Measurements from ENCODE around the gene ZFPL1.
"Not testable (repeated sequence)": the region's sequence is repeated elsewhere in the genome, so short reads cannot be mapped to it uniquely, and the experiment has no call there.

ZFPL1 gene

GRCh38 chr11:65113839-65114238 is 29.8 kb downstream of the ZFPL1 start:
- Histone ChIP-seq H3K36me3 (ENCODE audit: control insufficient read depth, insufficient read depth, low read length) (peaks cover 1% of the 10 kb centered on the region), H3K27ac (ENCODE audit: insufficient read depth, low read depth, low read length, poor library complexity, severe bottlenecking) (no peak overlapping the region), H3K4me3 (ENCODE audit: insufficient read depth, low read depth, low read length) (no peak overlapping the region), H3K9me3 (ENCODE audit: control insufficient read depth, low read length) (no peaks in the 10 kb centered on the region), H3K27me3 (ENCODE audit: control insufficient read depth, insufficient read depth, low read length, poor library complexity, severe bottlenecking) (no peaks in the 10 kb centered on the region), H3K4me1 (ENCODE audit: control insufficient read depth, insufficient read depth, low read length) (peaks cover 7% of the 10 kb centered on the region)
- 95% methylated on average over 6 of the region's 6 CpGs for WGBS, 2 experiments

GRCh38 chr11:65114538-65115171 is 30.6 kb downstream of the ZFPL1 start:
- Histone ChIP-seq H3K4me1 (ENCODE audit: control insufficient read depth, insufficient read depth, low read length) (peaks cover 7% of the 10 kb centered on the region), H3K4me3 (ENCODE audit: insufficient read depth, low read depth, low read length) (no peak overlapping the region), H3K9me3 (ENCODE audit: control insufficient read depth, low read length) (no peaks in the 10 kb centered on the region), H3K36me3 (ENCODE audit: control insufficient read depth, insufficient read depth, low read length) (peaks cover 6% of the 10 kb centered on the region), H3K27me3 (ENCODE audit: control insufficient read depth, insufficient read depth, low read length, poor library complexity, severe bottlenecking) (no peaks in the 10 kb centered on the region), H3K27ac (ENCODE audit: insufficient read depth, low read depth, low read length, poor library complexity, severe bottlenecking) (no peak overlapping the region)
- WGBS, 2 experiments = 93% methylated on average over 11 of the region's 11 CpGs

GRCh38 chr11:65115361-65116082 is 31.5 kb downstream of the ZFPL1 start:
- peaks cover 15% of the 10 kb centered on the region for H3K36me3 ChIP-seq (ENCODE audit: control insufficient read depth, insufficient read depth, low read length)
- WGBS, 2 experiments = 95 to 96% methylated on average over 21 of the region's 21 CpGs

GRCh38 chr11:65116370-65117205 is 32.6 kb downstream of the ZFPL1 start:
- peaks cover 7% of the 10 kb centered on the region for H3K4me1 ChIP-seq (ENCODE audit: control insufficient read depth, insufficient read depth, low read length)
- H3K4me3 ChIP-seq (ENCODE audit: insufficient read depth, low read depth, low read length) = peak overlapping the region; percentile 89
- H3K27me3 ChIP-seq (ENCODE audit: control insufficient read depth, insufficient read depth, low read length, poor library complexity, severe bottlenecking) = no peaks in the 10 kb centered on the region
- no peaks in the 10 kb centered on the region for H3K9me3 ChIP-seq (ENCODE audit: control insufficient read depth, low read length)
- WGBS, 2 experiments = 33 to 34% methylated on average over 68 of the region's 68 CpGs
- H3K36me3 ChIP-seq (ENCODE audit: control insufficient read depth, insufficient read depth, low read length) = peaks cover 17% of the 10 kb centered on the region
- H3K27ac ChIP-seq (ENCODE audit: insufficient read depth, low read depth, low read length, poor library complexity, severe bottlenecking) = no peak overlapping the region

More at GRCh38 chr11:65115361-65116082, 31.5 kb downstream of the ZFPL1 start:
- no peaks in the 10 kb centered on the region for H3K9me3 ChIP-seq (ENCODE audit: control insufficient read depth, low read length)
- H3K4me1 ChIP-seq (ENCODE audit: control insufficient read depth, insufficient read depth, low read length) = peaks cover 7% of the 10 kb centered on the region
- no peaks in the 10 kb centered on the region for H3K27me3 ChIP-seq (ENCODE audit: control insufficient read depth, insufficient read depth, low read length, poor library complexity, severe bottlenecking)
- no peak overlapping the region for H3K27ac ChIP-seq (ENCODE audit: insufficient read depth, low read depth, low read length, poor library complexity, severe bottlenecking)
- H3K4me3 ChIP-seq (ENCODE audit: insufficient read depth, low read depth, low read length) = no peak overlapping the region

GRCh38 chr11:65117206-65118096 is 33.4 kb downstream of the ZFPL1 start, which contains the start of gene ZNHIT2:
TSS of gene ZNHIT2 (minus strand) at chr11:65117701. CDS start at chr11:65117653, 48 bp downstream.
- WGBS, 2 experiments = 1% methylated on average over 89 of the region's 89 CpGs
- Histone ChIP-seq H3K27ac (ENCODE audit: insufficient read depth, low read depth, low read length, poor library complexity, severe bottlenecking) (peak within 1 kb of the TSS; percentile 53), H3K27me3 (ENCODE audit: control insufficient read depth, insufficient read depth, low read length, poor library complexity, severe bottlenecking) (no peaks in the 10 kb centered on the region), H3K9me3 (ENCODE audit: control insufficient read depth, low read length) (no peaks in the 10 kb centered on the region), H3K4me1 (ENCODE audit: control insufficient read depth, insufficient read depth, low read length) (peaks cover 7% of the 10 kb centered on the region), H3K36me3 (ENCODE audit: control insufficient read depth, insufficient read depth, low read length) (peaks cover 17% of the 10 kb centered on the region), H3K4me3 (ENCODE audit: insufficient read depth, low read depth, low read length) (peak within 1 kb of the TSS; percentile 89)

- no peaks in the 10 kb centered on the region for H3K27me3 ChIP-seq (ENCODE audit: control insufficient read depth, insufficient read depth, low read length, poor library complexity, severe bottlenecking)
- 91% methylated on average over 18 of the region's 18 CpGs for WGBS, 2 experiments
- H3K4me1 ChIP-seq (ENCODE audit: control insufficient read depth, insufficient read depth, low read length) = peaks cover 7% of the 10 kb centered on the region
- no peak overlapping the region for H3K27ac ChIP-seq (ENCODE audit: insufficient read depth, low read depth, low read length, poor library complexity, severe bottlenecking)
- no peak overlapping the region for H3K4me3 ChIP-seq (ENCODE audit: insufficient read depth, low read depth, low read length)
- H3K9me3 ChIP-seq (ENCODE audit: control insufficient read depth, low read length) = no peaks in the 10 kb centered on the region
- peaks cover 17% of the 10 kb centered on the region for H3K36me3 ChIP-seq (ENCODE audit: control insufficient read depth, insufficient read depth, low read length)
These were observed 34.2 kb downstream of the ZFPL1 start for GRCh38 chr11:65118097-65118837.

- not testable (repeated sequence) for H3K4me1 ChIP-seq (ENCODE audit: control insufficient read depth, insufficient read depth, low read length); H3K27me3 ChIP-seq (ENCODE audit: control insufficient read depth, insufficient read depth, low read length, poor library complexity, severe bottlenecking); H3K4me3 ChIP-seq (ENCODE audit: insufficient read depth, low read depth, low read length); H3K27ac ChIP-seq (ENCODE audit: insufficient read depth, low read depth, low read length, poor library complexity, severe bottlenecking); H3K9me3 ChIP-seq (ENCODE audit: control insufficient read depth, low read length)
- peaks cover 17% of the 10 kb centered on the region for H3K36me3 ChIP-seq (ENCODE audit: control insufficient read depth, insufficient read depth, low read length)
- WGBS, 2 experiments = 93 to 94% methylated on average over 18 of the region's 18 CpGs
These were observed 35.1 kb downstream of the ZFPL1 start for GRCh38 chr11:65118891-65119669.

- Histone ChIP-seq H3K27ac (ENCODE audit: insufficient read depth, low read depth, low read length, poor library complexity, severe bottlenecking) (no peak overlapping the region), H3K27me3 (ENCODE audit: control insufficient read depth, insufficient read depth, low read length, poor library complexity, severe bottlenecking) (no peaks in the 10 kb centered on the region), H3K4me1 (ENCODE audit: control insufficient read depth, insufficient read depth, low read length) (peaks cover 7% of the 10 kb centered on the region), H3K9me3 (ENCODE audit: control insufficient read depth, low read length) (no peaks in the 10 kb centered on the region), H3K36me3 (ENCODE audit: control insufficient read depth, insufficient read depth, low read length) (peaks cover 17% of the 10 kb centered on the region), H3K4me3 (ENCODE audit: insufficient read depth, low read depth, low read length) (no peak overlapping the region)
These were observed 35.6 kb downstream of the ZFPL1 start for GRCh38 chr11:65119670-65119995.

- 90 to 99% methylated on average over 3 of the region's 3 CpGs for WGBS, 2 experiments
- Histone ChIP-seq H3K27ac (ENCODE audit: insufficient read depth, low read depth, low read length, poor library complexity, severe bottlenecking) (no peak overlapping the region), H3K36me3 (ENCODE audit: control insufficient read depth, insufficient read depth, low read length) (peaks cover 21% of the 10 kb centered on the region), H3K4me3 (ENCODE audit: insufficient read depth, low read depth, low read length) (peak overlapping the region; percentile 95), H3K27me3 (ENCODE audit: control insufficient read depth, insufficient read depth, low read length, poor library complexity, severe bottlenecking) (no peaks in the 10 kb centered on the region), H3K9me3 (ENCODE audit: control insufficient read depth, low read length) (no peaks in the 10 kb centered on the region), H3K4me1 (ENCODE audit: control insufficient read depth, insufficient read depth, low read length) (peaks cover 7% of the 10 kb centered on the region)
These were observed 36.8 kb downstream of the ZFPL1 start for GRCh38 chr11:65120831-65121230.

All from ectodermal cell (in vitro differentiated cells).